ES-I3 (cell line): ENCODE results near the gene PAQR3.
"Not testable (repeated sequence)": the region's sequence is repeated elsewhere in the genome, so short reads cannot be mapped to it uniquely, and the experiment has no call there.

ENCODE experiments used
- H3K36me3 ChIP-seq: 2 replicates; pipeline ENCODE4 v1.6.1; 2013; ENCODE audit warnings: mild to moderate bottlenecking, low read length, control low read depth, moderate library complexity; ENCODE audit not compliant: insufficient read depth
- H3K4me1 ChIP-seq: 2 replicates; pipeline ENCODE4 v1.6.1; 2013; ENCODE audit warnings: mild to moderate bottlenecking, control low read depth, low read length; ENCODE audit not compliant: insufficient read depth
- H3K9ac ChIP-seq: 2 replicates; pipeline ENCODE4 v1.6.1; 2013; ENCODE audit warnings: low read depth, mild to moderate bottlenecking, low read length, moderate library complexity
- H3K9me3 ChIP-seq: 2 replicates; pipeline ENCODE4 v1.6.1; 2013; ENCODE audit warnings: mild to moderate bottlenecking, low read length, moderate library complexity; ENCODE audit not compliant: control insufficient read depth, insufficient read depth

The PAQR3 gene

DNA sequence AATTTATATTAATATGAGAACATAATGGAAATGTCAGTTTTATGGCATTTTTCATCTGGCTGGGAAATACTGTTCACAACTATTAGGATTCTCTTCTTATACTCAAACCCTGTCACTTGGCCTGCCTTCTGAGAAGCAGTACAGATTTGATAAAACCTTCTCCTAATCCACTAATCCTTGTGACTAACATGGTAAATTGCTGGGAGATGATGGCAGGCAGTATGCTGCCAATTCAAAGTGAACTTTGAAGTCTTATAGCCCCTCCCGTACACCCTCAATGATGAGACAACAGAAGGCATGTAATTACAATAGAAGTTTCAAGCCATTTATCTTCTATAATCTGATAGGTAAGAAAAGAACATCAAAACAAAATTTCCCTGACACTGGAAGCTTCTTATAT, 36.9 kb downstream of the PAQR3 start:
- no peaks in the 10 kb centered on the region for H3K4me1 ChIP-seq
- H3K9ac ChIP-seq, result no peak overlapping the region
- H3K36me3 ChIP-seq, result no peaks in the 10 kb centered on the region
- no peaks in the 10 kb centered on the region for H3K9me3 ChIP-seq

DNA sequence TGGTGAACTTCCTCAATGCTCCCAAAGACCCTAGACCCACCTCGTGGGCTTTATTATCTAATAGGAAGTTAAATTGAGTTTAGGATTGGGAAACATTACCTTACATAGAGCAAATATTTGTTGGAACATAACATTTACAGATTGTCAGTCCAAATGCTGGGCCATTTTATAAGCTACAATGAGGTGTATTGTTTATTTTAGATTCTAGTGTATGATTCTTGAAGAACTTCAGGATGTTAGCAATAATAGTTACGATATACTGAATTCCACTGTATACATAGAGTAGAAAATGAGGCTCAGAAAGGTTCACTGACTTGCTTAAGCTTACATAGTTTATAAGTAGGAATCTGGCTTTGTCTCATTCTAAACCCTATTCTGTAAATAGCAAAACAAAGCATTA, 37.4 kb downstream of the PAQR3 start:
- no peaks in the 10 kb centered on the region for H3K4me1 ChIP-seq
- no peaks in the 10 kb centered on the region for H3K9me3 ChIP-seq
- no peaks in the 10 kb centered on the region for H3K36me3 ChIP-seq
- no peak overlapping the region for H3K9ac ChIP-seq

GRCh38 chr4:78899302-78899701, 39.9 kb downstream of the PAQR3 start:
- H3K9ac ChIP-seq, result no peak overlapping the region
- no peaks in the 10 kb centered on the region for H3K4me1 ChIP-seq
- no peaks in the 10 kb centered on the region for H3K36me3 ChIP-seq
- no peaks in the 10 kb centered on the region for H3K9me3 ChIP-seq

DNA sequence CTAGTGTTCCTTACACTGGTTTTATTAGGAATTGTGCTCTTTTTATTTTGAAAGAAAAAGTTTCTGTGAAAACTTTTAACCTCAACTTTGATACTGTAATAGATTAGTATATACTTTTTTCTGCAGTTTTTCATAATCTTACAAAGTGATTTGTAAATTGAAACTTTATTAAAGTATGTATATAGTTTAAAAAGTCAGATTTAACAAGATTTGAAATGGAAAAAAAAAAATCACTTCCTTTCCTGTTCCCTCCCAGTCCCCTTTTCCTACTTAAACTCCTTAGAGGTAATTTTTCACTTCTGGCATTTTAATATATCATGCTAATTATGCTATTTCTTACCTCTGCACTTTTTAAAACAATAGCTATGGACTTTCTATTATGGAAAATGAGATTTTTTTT, 49.3 kb downstream of the PAQR3 start:
- no peaks in the 10 kb centered on the region for H3K4me1 ChIP-seq
- H3K9ac ChIP-seq, result no peak overlapping the region
- no peaks in the 10 kb centered on the region; the same call in 1 of the 2 replicates for H3K36me3 ChIP-seq

DNA sequence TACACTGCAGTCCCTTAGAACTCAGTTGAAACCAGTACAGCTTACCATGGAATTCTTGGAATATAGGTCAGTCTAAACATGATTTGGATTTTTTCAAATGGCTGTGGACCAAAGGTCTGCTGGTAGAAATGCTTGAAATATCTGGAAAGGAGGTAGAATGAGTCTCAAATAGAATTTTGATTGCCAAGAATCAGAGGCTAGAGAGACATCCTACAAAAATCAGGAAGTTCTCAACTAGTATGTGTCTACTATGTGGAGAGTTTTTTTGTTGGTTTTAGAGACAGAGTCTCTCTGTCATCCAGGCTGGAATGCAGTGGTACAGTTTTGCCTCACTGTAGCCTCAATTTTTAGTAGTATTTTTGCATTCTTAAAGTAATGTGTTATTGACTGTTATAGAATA, 53.6 kb downstream of the PAQR3 start:
- Histone ChIP-seq H3K9me3 (no peaks in the 10 kb centered on the region), H3K36me3 (no peaks in the 10 kb centered on the region; the same call in 1 of the 2 replicates), H3K4me1 (no peaks in the 10 kb centered on the region)

More for the DNA sequence above, 49.3 kb downstream of the PAQR3 start:
- no peaks in the 10 kb centered on the region for H3K9me3 ChIP-seq

DNA sequence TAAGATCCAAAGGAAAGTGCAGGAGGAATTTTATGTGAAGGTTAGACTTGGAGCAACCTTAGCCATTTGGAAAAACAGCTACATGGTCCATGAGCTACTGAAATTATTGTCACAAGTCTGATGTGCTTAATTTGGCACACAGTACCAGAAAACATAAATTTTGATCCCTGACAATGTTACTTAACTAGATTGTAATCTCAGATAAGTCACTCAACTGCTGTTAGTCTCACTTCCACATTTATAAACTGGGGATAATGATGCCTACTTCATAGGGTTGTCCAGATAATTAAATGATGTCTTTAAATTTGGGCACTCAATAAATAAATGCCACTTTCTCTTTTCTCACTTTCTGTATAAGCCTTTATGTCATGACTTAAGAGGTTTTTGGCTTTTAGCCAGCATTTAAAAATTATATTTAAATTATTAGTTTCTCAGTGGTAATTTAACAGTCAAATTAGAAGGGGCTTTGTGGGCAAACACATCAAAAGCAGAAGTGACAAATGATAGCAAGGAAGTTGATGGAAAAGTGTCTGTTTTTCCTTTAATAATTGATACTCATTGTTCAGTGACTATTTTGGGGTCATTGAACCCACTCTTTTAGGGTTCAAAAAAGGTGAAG, 58.3 kb downstream of the PAQR3 start:
- H3K36me3 ChIP-seq, result no peaks in the 10 kb centered on the region
- H3K4me1 ChIP-seq, result peaks cover 7% of the 10 kb centered on the region; the same call in 1 of the 2 replicates
- H3K9me3 ChIP-seq, result no peaks in the 10 kb centered on the region
- H3K9ac ChIP-seq, result no peak overlapping the region

More for the DNA sequence above, 53.6 kb downstream of the PAQR3 start:
- no peak overlapping the region for H3K9ac ChIP-seq

GRCh38 chr4:78878031-78878430, 61.2 kb downstream of the PAQR3 start:
- H3K9me3 ChIP-seq, result no peaks in the 10 kb centered on the region
- no peak overlapping the region for H3K9ac ChIP-seq
- no peaks in the 10 kb centered on the region for H3K36me3 ChIP-seq
- peaks cover 12% of the 10 kb centered on the region; the same call in 1 of the 2 replicates for H3K4me1 ChIP-seq

DNA sequence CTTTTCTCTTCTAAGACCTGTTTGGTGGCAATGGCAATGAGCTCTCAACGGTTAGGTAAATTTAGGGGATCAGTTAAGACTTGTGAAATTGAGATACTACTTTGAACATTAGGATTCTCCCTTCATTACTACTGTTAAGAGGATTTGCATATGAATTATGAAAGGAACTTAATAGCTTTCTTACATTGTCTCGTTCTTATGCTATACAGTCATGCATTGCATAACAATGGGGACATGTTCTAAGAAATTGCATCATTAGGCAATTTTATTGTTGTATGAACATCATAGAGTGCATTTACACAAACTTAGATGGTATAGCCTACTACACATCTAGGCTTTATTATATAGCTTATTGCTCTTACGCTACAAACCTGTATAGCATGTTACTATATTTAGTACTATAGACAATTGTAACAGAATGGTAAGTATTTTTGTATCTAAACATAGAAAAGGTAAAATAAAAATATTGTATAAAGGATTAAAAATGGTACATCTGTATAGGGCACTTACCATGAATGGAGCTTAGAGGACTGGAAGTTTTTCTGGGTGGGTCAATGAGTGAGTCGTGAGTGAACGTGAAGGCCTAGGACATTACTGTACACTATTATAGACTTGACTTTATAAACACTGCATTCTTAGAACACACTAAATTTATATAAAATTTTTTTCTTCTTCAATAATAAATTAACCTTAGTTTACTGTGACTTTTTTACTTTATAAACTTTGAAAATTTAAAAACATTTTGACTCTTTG, 62.5 kb downstream of the PAQR3 start:
- H3K9me3 ChIP-seq, result no peaks in the 10 kb centered on the region
- H3K36me3 ChIP-seq, result peaks cover 6% of the 10 kb centered on the region
- H3K9ac ChIP-seq, result no peak overlapping the region
- H3K4me1 ChIP-seq, result peaks cover 12% of the 10 kb centered on the region; the same call in 1 of the 2 replicates

DNA sequence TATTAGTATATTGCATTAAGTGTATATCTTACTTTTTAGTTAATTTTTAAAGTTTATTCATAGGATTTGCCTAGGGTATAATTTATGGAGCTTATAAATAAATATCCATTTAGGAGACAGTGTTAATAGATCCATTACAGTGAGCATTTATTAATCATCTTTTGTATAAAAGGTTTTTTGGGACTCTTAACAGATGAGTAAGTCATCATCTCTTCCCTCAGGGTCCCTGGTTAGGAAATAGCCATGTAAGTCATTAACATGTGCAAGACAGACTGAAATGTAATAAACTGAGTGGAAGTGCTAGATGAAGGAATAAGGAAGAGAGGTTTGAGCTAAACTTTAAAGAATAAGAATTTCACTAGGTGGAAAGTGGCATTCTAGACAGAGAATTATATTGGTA, 69.2 kb downstream of the PAQR3 start:
- H3K9me3 ChIP-seq, result no peaks in the 10 kb centered on the region
- peaks cover 8% of the 10 kb centered on the region for H3K36me3 ChIP-seq
- H3K4me1 ChIP-seq, result no peaks in the 10 kb centered on the region
- H3K9ac ChIP-seq, result no peak overlapping the region

DNA sequence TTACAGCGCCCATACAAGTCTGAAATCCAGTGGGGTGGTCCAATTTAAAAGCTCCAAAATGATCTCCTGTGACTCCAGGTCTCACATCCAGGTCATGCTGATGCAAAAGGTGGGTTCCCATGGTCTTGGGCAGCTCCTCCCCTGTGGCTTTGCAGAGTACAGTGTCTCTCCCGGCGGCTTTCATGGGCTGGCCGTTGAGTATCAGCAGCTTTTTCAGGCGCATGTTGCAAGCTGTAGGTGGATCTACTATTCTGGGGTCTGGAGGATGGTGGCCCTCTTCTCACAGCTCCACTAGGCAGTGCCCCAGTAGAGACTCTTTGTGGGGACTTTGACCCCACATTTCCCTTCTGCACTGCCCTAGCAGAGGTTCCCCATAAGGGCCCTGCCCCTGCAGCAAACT, 70.5 kb downstream of the PAQR3 start:
- not testable (repeated sequence) for H3K9me3 ChIP-seq, H3K4me1 ChIP-seq, H3K36me3 ChIP-seq, H3K9ac ChIP-seq

DNA sequence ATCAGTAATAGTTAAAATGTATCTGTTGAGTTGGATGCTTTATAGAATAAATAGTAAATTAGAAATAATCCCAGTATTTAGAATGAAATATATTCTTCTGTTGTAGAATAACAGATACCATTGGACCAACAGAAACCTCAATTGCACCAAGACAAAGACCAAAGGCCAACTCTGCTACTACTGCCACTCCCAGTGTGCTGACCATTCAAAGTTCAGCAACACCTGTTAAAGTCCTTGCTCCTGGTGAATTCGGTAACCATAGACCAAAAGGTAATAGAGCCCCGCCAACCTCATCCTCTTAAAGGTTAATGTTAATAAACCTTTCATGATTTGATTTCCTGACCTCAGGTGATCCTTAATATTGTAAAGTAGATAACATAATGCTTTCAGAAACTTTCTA, 73.8 kb downstream of the PAQR3 start:
- H3K4me1 ChIP-seq, result no peaks in the 10 kb centered on the region
- no peaks in the 10 kb centered on the region for H3K9me3 ChIP-seq
- no peaks in the 10 kb centered on the region for H3K36me3 ChIP-seq
- H3K9ac ChIP-seq, result no peak overlapping the region

- H3K4me1 ChIP-seq, result no peaks in the 10 kb centered on the region
- no peak overlapping the region for H3K9ac ChIP-seq
- H3K36me3 ChIP-seq, result no peaks in the 10 kb centered on the region
- H3K9me3 ChIP-seq, result no peaks in the 10 kb centered on the region
These were observed 74.7 kb downstream of the PAQR3 start for GRCh38 chr4:78864405-78865024.

GRCh38 chr4:78863991-78864390, 75.2 kb downstream of the PAQR3 start:
- Histone ChIP-seq H3K9ac (no peak overlapping the region), H3K9me3 (no peaks in the 10 kb centered on the region), H3K4me1 (no peaks in the 10 kb centered on the region), H3K36me3 (no peaks in the 10 kb centered on the region)

- Histone ChIP-seq H3K9ac (no peak overlapping the region), H3K36me3 (no peaks in the 10 kb centered on the region), H3K9me3 (no peaks in the 10 kb centered on the region), H3K4me1 (no peaks in the 10 kb centered on the region)
These were observed 75.9 kb downstream of the PAQR3 start for GRCh38 chr4:78863254-78863869.
